Parathyroid adenoma (tissue), 2 donors: Measurements from ENCODE around the gene LRP6.

Experiments used
- H2AFZ ChIP-seq: fragments of 300-600 bp; sonication (generic); one replicate; pipeline ENCODE4 v1.7.0; 2017; ENCODE audit warnings: antibody characterized with exemption, mild to moderate bottlenecking
- H3K27ac ChIP-seq: fragments of 300-600 bp; sonication (generic); one replicate; pipeline ENCODE4 v1.7.0; 2017
- H3K27me3 ChIP-seq: fragments of 300-600 bp; sonication (generic); one replicate; pipeline ENCODE4 v1.7.0; 2017; ENCODE audit warnings: low read length; ENCODE audit not compliant: control insufficient read depth, insufficient read depth
- H3K36me3 ChIP-seq: fragments of 300-600 bp; sonication (generic); one replicate; pipeline ENCODE4 v1.7.0; 2017; ENCODE audit warnings: low read length; ENCODE audit not compliant: control insufficient read depth, insufficient read depth
- H3K4me1 ChIP-seq: fragments of 300-600 bp; sonication (generic); one replicate; pipeline ENCODE4 v1.7.0; 2017; ENCODE audit warnings: control low read depth
- H3K4me2 ChIP-seq: fragments of 300-600 bp; sonication (generic); one replicate; pipeline ENCODE4 v1.7.0; 2017; ENCODE audit warnings: low read length
- H3K4me3 ChIP-seq: fragments of 300-600 bp; sonication (generic); one replicate; pipeline ENCODE4 v1.7.0; 2017; ENCODE audit warnings: low read depth, low read length
- H3K79me2 ChIP-seq: fragments of 300-600 bp; sonication (generic); one replicate; pipeline ENCODE4 v1.7.0; 2017; ENCODE audit warnings: control low read depth
- H3K9ac ChIP-seq: fragments of 300-600 bp; sonication (generic); one replicate; pipeline ENCODE4 v1.7.0; 2017; ENCODE audit warnings: mild to moderate bottlenecking
- H3K9me3 ChIP-seq: fragments of 300-600 bp; sonication (generic); one replicate; pipeline ENCODE4 v1.7.0; 2017; ENCODE audit warnings: low read length; ENCODE audit not compliant: control insufficient read depth
- CTCF ChIP-seq: fragments of 300-600 bp; sonication (generic); IDR thresholded peaks from one replicate; pipeline ENCODE4 v1.7.0; 2017; ENCODE audit warnings: antibody characterized with exemption, mild to moderate bottlenecking
- donor health status: primary hyperparathyroidism.

LRP6 gene

DNA sequence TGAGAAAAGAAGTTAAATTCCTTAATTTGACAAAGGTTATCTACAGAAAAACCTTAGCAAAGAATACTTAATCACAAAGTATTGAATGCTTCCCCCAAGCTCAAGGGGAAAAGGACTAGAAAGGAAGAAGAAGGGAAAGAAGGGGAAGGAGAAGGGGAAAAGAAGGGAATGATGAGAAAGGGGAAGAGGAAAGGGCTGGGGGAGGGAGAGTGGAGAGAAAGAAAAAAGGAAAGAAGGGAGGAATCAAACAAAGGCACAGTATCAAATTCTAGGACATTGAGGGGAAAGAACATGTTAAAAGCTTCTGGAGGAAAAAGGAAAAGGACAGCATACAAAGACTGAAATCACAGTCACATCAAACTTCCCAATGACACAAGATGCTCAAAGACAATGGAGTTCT is 125.8 kb downstream of the LRP6 start:
- H3K27ac ChIP-seq = no peak overlapping the region
- no peak overlapping the region for H3K4me2 ChIP-seq
- H2AFZ ChIP-seq = no peak overlapping the region
- H3K27me3 ChIP-seq = no peaks in the 10 kb centered on the region
- no peaks in the 10 kb centered on the region for H3K36me3 ChIP-seq
- H3K9me3 ChIP-seq = no peaks in the 10 kb centered on the region
- H3K4me1 ChIP-seq = no peaks in the 10 kb centered on the region
- no peak overlapping the region for H3K4me3 ChIP-seq
- H3K9ac ChIP-seq = no peak overlapping the region
- no peak for TF ChIP-seq CTCF
- peaks cover 2% of the 10 kb centered on the region for H3K79me2 ChIP-seq

GRCh38 chr12:12138203-12139154 is 128.4 kb downstream of the LRP6 start:
- H3K9me3 ChIP-seq = no peaks in the 10 kb centered on the region
- no peaks in the 10 kb centered on the region for H3K79me2 ChIP-seq
- H3K27ac ChIP-seq = no peak overlapping the region
- H3K4me2 ChIP-seq = no peak overlapping the region
- H3K36me3 ChIP-seq = no peaks in the 10 kb centered on the region
- TF ChIP-seq CTCF = no peak
- H3K27me3 ChIP-seq = no peaks in the 10 kb centered on the region
- peaks cover under 1% of the 10 kb centered on the region for H3K4me1 ChIP-seq
- no peak overlapping the region for H3K4me3 ChIP-seq
- H3K9ac ChIP-seq = no peak overlapping the region
- no peak overlapping the region for H2AFZ ChIP-seq

GRCh38 chr12:12133785-12134184 is 133.1 kb downstream of the LRP6 start:
- no peak for TF ChIP-seq CTCF
- no peak overlapping the region for H3K4me2 ChIP-seq
- no peaks in the 10 kb centered on the region for H3K36me3 ChIP-seq
- no peaks in the 10 kb centered on the region for H3K79me2 ChIP-seq
- no peak overlapping the region for H3K9ac ChIP-seq
- H3K4me1 ChIP-seq = peaks cover 9% of the 10 kb centered on the region
- no peaks in the 10 kb centered on the region for H3K27me3 ChIP-seq
- no peak overlapping the region for H3K27ac ChIP-seq
- no peak overlapping the region for H3K4me3 ChIP-seq
- no peaks in the 10 kb centered on the region for H3K9me3 ChIP-seq
- H2AFZ ChIP-seq = no peak overlapping the region

- Histone ChIP-seq H3K79me2 (no peaks in the 10 kb centered on the region), H3K4me2 (no peak overlapping the region), H3K4me3 (no peak overlapping the region), H3K9ac (no peak overlapping the region), H3K36me3 (no peaks in the 10 kb centered on the region), H2AFZ (no peak overlapping the region), H3K27me3 (no peaks in the 10 kb centered on the region), H3K9me3 (no peaks in the 10 kb centered on the region), H3K27ac (no peak overlapping the region), H3K4me1 (peaks cover 12% of the 10 kb centered on the region)
- TF ChIP-seq CTCF = no peak
Observed at GRCh38 chr12:12133259-12133658, 133.6 kb downstream of the LRP6 start.

DNA sequence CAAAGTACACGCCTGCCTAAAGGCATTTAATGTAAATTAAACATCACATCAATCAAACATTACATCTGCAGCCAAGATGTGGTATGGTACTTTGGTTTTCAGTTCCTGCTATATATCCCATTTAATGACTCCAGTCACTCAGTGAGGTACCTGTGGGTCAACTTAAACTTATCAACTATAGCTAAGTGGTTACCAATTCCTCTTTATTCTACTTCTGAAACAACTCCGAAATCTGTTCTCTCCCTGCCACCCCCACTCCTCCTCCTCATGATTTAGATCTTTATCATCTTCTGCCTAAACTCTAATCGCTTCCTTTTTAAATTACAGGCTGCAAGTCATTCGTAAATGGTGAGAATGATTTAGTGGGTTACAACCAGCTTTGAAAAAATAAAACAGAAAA is 138.2 kb downstream of the LRP6 start:
- H3K9ac ChIP-seq = no peak overlapping the region
- no peaks in the 10 kb centered on the region for H3K9me3 ChIP-seq
- no peaks in the 10 kb centered on the region for H3K27me3 ChIP-seq
- H3K4me3 ChIP-seq = no peak overlapping the region
- H3K79me2 ChIP-seq = no peaks in the 10 kb centered on the region
- peaks cover 15% of the 10 kb centered on the region for H3K4me1 ChIP-seq
- no peaks in the 10 kb centered on the region for H3K36me3 ChIP-seq
- no peak for TF ChIP-seq CTCF
- no peak overlapping the region for H3K27ac ChIP-seq
- H3K4me2 ChIP-seq = peak overlapping the region; percentile 28
- H2AFZ ChIP-seq = no peak overlapping the region
